ENCODE results near the gene PHKB. TPM values are rescaled to one million over a fixed set of nuclear protein-coding genes. Genes with fewer than 3 reads are reported as not detected.

PHKB gene
- total and polyA plus RNA-seq, 2 donors (not counting 1 experiment from before 2014, with no cell fraction given) = 50.4 to 223 TPM

DNA sequence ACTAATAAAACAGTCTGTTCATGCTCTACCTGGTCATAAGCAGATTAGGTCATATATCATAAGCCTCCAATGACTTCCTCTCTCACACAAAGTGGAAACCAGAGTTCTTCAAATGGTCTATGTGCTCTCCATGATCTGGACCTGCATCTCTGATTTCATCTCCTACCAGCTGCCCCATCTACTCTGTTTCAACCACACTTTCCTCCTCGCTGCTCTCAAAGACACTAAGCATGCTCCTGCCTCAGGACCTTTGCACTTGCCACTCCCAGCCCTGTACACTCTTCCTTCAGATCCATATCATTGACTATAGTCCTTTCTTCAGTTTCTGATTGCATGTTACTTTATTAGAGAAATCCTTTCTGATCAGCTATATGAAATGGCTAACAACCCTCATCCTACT lies 196.8 kb downstream of the PHKB start:
- Mint-ChIP-seq H3K4me1 (no peaks in the 10 kb centered on the region), H3K27ac (no peak overlapping the region)
- ATAC-seq (ENCODE audit: low read depth) = no peak

DNA sequence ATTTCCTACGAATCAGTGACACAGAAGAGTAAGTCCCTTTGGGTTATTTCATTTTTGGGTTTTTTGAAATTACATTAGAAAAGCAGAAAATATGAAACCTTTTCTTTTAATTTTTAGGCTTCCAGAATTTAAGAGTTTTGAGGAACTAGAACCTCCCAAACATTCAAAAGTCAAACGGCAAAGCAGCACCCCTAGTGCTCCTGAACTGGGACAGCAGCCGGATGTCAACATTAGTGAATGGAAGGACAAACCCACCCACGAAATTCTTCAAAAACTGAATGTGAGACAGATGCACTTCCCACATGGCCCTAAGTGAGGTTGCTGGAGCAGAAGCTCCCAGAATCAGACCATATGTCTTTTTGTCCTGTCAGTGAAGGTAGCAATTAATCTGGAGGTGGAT lies 199.4 kb downstream of the PHKB start:
- no peaks in the 10 kb centered on the region for H3K27me3 Mint-ChIP-seq
- H3K27ac Mint-ChIP-seq = no peak overlapping the region
- Histone ChIP-seq H3K79me2 (ENCODE audit: control insufficient read depth, insufficient read depth, low read length) (no peaks in the 10 kb centered on the region), H4K20me1 (ENCODE audit: control insufficient read depth, insufficient read depth, low read length, poor library complexity, severe bottlenecking) (no peaks in the 10 kb centered on the region), H3K4me2 (replicated peaks; ENCODE audit: low read depth, low read length, poor library complexity, severe bottlenecking) (no peak overlapping the region), H3K4me3 (ENCODE audit: control extremely low read depth in 1 of 5, extremely low read depth in 1 of 5, insufficient read depth in 1 of 5, low read depth in 2 of 5, low read length in 4 of 5) (no peak overlapping the region), H3K27ac (ENCODE audit: low read length in 2 of 2) (no peak overlapping the region), H2AFZ (ENCODE audit: insufficient read depth, low read depth, low read length, poor library complexity, severe bottlenecking) (no peak overlapping the region), H3K9ac (ENCODE audit: low read length) (no peak overlapping the region), H3K36me3 (replicated peaks in 1 of 2; ENCODE audit: control extremely low read depth in 1 of 2, control insufficient read depth in 1 of 2, extremely low read depth in 1 of 2, insufficient read depth in 2 of 2, low read length in 1 of 2) (peaks cover 17 to 41% of the 10 kb centered on the region in 2 experiments), H3K27me3 (replicated peaks in 1 of 4; ENCODE audit: control extremely low read depth in 1 of 4, control insufficient read depth in 3 of 4, insufficient read depth in 4 of 4, low read length in 3 of 4) (no peaks in the 10 kb centered on the region), H3K4me1 (ENCODE audit: control insufficient read depth in 2 of 2, insufficient read depth in 2 of 2, low read length in 2 of 2) (no peaks in the 10 kb centered on the region), H3K9me3 (ENCODE audit: control extremely low read depth in 1 of 3, control insufficient read depth in 2 of 3, insufficient read depth in 1 of 3, low read length in 2 of 3) (no peaks in the 10 kb centered on the region)
- CTCF ChIA-PET = no interaction called here
- TF ChIP-seq EZH2 (IDR thresholded peaks at IDR 0.05; ENCODE audit: borderline replicate concordance, insufficient read depth, low read depth, low read length, poor library complexity, severe bottlenecking) = no peak
- TF ChIP-seq, protein P1, sequence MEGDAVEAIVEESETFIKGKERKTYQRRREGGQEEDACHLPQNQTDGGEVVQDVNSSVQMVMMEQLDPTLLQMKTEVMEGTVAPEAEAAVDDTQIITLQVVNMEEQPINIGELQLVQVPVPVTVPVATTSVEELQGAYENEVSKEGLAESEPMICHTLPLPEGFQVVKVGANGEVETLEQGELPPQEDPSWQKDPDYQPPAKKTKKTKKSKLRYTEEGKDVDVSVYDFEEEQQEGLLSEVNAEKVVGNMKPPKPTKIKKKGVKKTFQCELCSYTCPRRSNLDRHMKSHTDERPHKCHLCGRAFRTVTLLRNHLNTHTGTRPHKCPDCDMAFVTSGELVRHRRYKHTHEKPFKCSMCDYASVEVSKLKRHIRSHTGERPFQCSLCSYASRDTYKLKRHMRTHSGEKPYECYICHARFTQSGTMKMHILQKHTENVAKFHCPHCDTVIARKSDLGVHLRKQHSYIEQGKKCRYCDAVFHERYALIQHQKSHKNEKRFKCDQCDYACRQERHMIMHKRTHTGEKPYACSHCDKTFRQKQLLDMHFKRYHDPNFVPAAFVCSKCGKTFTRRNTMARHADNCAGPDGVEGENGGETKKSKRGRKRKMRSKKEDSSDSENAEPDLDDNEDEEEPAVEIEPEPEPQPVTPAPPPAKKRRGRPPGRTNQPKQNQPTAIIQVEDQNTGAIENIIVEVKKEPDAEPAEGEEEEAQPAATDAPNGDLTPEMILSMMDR (IDR thresholded peaks at IDR 0.05) = no peak
- H3K9me3 Mint-ChIP-seq (ENCODE audit: insufficient read depth) = no peaks in the 10 kb centered on the region
- 100% methylated on average over 2 of the region's 4 CpGs for WGBS (ENCODE audit: insufficient coverage)
- ATAC-seq (ENCODE audit: low read depth) = no peak
- POLR2A ChIA-PET = no interaction called here
- no peaks in the 10 kb centered on the region for H3K4me1 Mint-ChIP-seq
- intact Hi-C loops (cut with micrococcal nuclease) = no loop called here
- no peak for DNase-seq
- no peak overlapping the region for H3K4me3 Mint-ChIP-seq

More for the DNA sequence above, 196.8 kb downstream of the PHKB start:
- Histone ChIP-seq H3K4me3 (ENCODE audit: control extremely low read depth in 1 of 5, extremely low read depth in 1 of 5, insufficient read depth in 1 of 5, low read depth in 2 of 5, low read length in 4 of 5) (no peak overlapping the region), H3K27ac (ENCODE audit: low read length in 2 of 2) (no peak overlapping the region), H4K20me1 (ENCODE audit: control insufficient read depth, insufficient read depth, low read length, poor library complexity, severe bottlenecking) (no peaks in the 10 kb centered on the region), H3K79me2 (ENCODE audit: control insufficient read depth, insufficient read depth, low read length) (no peaks in the 10 kb centered on the region), H3K9me3 (ENCODE audit: control extremely low read depth in 1 of 3, control insufficient read depth in 2 of 3, insufficient read depth in 1 of 3, low read length in 2 of 3) (peaks cover 0 to 3% (median 2%) of the 10 kb centered on the region in 3 donors), H3K9ac (ENCODE audit: low read length) (no peak overlapping the region), H2AFZ (ENCODE audit: insufficient read depth, low read depth, low read length, poor library complexity, severe bottlenecking) (no peak overlapping the region), H3K4me1 (ENCODE audit: control insufficient read depth in 2 of 2, insufficient read depth in 2 of 2, low read length in 2 of 2) (no peaks in the 10 kb centered on the region), H3K4me2 (replicated peaks; ENCODE audit: low read depth, low read length, poor library complexity, severe bottlenecking) (no peak overlapping the region), H3K27me3 (replicated peaks in 1 of 4; ENCODE audit: control extremely low read depth in 1 of 4, control insufficient read depth in 3 of 4, insufficient read depth in 4 of 4, low read length in 3 of 4) (no peaks in the 10 kb centered on the region), H3K36me3 (replicated peaks in 1 of 2; ENCODE audit: control extremely low read depth in 1 of 2, control insufficient read depth in 1 of 2, extremely low read depth in 1 of 2, insufficient read depth in 2 of 2, low read length in 1 of 2) (peaks cover 17 to 47% of the 10 kb centered on the region in 2 experiments)
- CTCF ChIA-PET = interaction anchor here (1.0 kb wide), 1 partner anchor 516 kb away, joined by 4 read pairs; no protein-coding TSS in a partner anchor
- intact Hi-C loops (cut with micrococcal nuclease) = no loop called here
- TF ChIP-seq, protein P1 (IDR thresholded peaks at IDR 0.05) = no peak
- H3K27me3 Mint-ChIP-seq = no peaks in the 10 kb centered on the region
- H3K9me3 Mint-ChIP-seq (ENCODE audit: insufficient read depth) = no peaks in the 10 kb centered on the region
- POLR2A ChIA-PET = no interaction called here
- no peak for DNase-seq
- no peak overlapping the region for H3K4me3 Mint-ChIP-seq
- 100% methylated on average over 1 of the region's 1 CpG for WGBS (ENCODE audit: insufficient coverage)

All from B cell (primary cell).